HCT116 (cell line): ENCODE measurements around the gene GANAB. TPM values are rescaled to one million over a fixed set of nuclear protein-coding genes. Genes with fewer than 3 reads are reported as not detected.

Source experiments
- ATAC-seq: fragments of 200-7000 bp; cut with Tn5 transposase; 2 replicates; pipeline ENCODE4 v1.9.1; 2020; ENCODE audit warnings: mild to moderate bottlenecking, moderate library complexity
- BruUV-seq: library from RNA; stranded (reverse); fragments of 400-500 nt; replicated peaks from 2 replicates; lab custom pipeline; 2021; lab: Mats Ljungman, UMichigan
- CTCF ChIA-PET: fragments of 300-600 bp; sonication (Branson Sonifier 250); formaldehyde crosslinking; loops from one replicate; lab custom pipeline; 2021; ENCODE audit warnings: antibody characterized with exemption; lab: Charles Lee
- POLR2A ChIA-PET: fragments of 300-600, 350-600 bp; sonication (Branson Sonifier 250); formaldehyde crosslinking; loops from one replicate; lab custom pipeline; 2021; ENCODE audit warnings: antibody characterized with exemption; lab: Charles Lee
- RAD21 ChIA-PET, 2 experiments: fragments of 300-600 bp; sonication (Branson Sonifier 250); formaldehyde crosslinking; loops; one replicate each; lab custom pipeline; 2023; ENCODE audit warnings: low total read pairs in 2 of 2; ENCODE audit not compliant: uncharacterized antibody in 2 of 2, unreplicated experiment in 2 of 2, low non-redundant PET in 1 of 2; lab: Charles Lee
- DNase-seq: peaks from one replicate; pipeline ENCODE4 v3.0.0-alpha.2; 2010; ENCODE audit warnings: low read depth, low spot score
- H2AFZ ChIP-seq: fragments of 200-600 bp; shearing (Covaris generic), sonication (generic); 2 replicates; pipeline ENCODE4 v1.6.1; 2017; ENCODE audit warnings: low read depth, mixed run types, mixed read lengths, antibody characterized with exemption, low read length; ENCODE audit not compliant: poor library complexity, severe bottlenecking
- H3K27ac ChIP-seq: 2 replicates; pipeline ENCODE4 v1.5.1; 2012; ENCODE audit warnings: low read depth, low read length
- H3K27me3 ChIP-seq: fragments of 200-600 bp; sonication (generic); 2 replicates; pipeline ENCODE4 v1.6.1; 2016; ENCODE audit warnings: mixed run types, low read length, mixed read lengths; ENCODE audit not compliant: insufficient read depth
- H3K36me3 ChIP-seq, 2 experiments: fragments of 200-500 bp in 1 of 2; fragments of 200-600 bp in 1 of 2; sonication (Bioruptor generic) in 1 of 2; sonication (generic) in 1 of 2; 2 replicates each; pipeline versions ENCODE4 v1.5.1 to v1.6.1; 2014 to 2016; ENCODE audit warnings: low read length in 2 of 2, inconsistent platforms in 1 of 2, mixed read lengths in 1 of 2, mixed run types in 1 of 2; ENCODE audit not compliant: insufficient read depth in 2 of 2, control insufficient read depth in 1 of 2
- H3K4me1 ChIP-seq, 2 experiments: fragments of 200-600 bp in 1 of 2; sonication (generic) in 1 of 2; 2 replicates each; pipeline versions ENCODE4 v1.5.1 to v1.6.1; 2012 to 2017; ENCODE audit warnings: low read length in 2 of 2, inconsistent platforms in 1 of 2, mild to moderate bottlenecking in 1 of 2, mixed read lengths in 1 of 2, mixed run types in 1 of 2, moderate library complexity in 1 of 2; ENCODE audit not compliant: insufficient read depth in 2 of 2, control insufficient read depth in 1 of 2
- H3K4me2 ChIP-seq: fragments of 200-600 bp; sonication (generic); 2 replicates; pipeline ENCODE4 v1.6.1; 2017; ENCODE audit warnings: mixed run types, low read length, mixed read lengths
- H3K4me3 ChIP-seq, 2 experiments: fragments of 200-600 bp in 1 of 2; sonication (generic) in 1 of 2; replicated peaks in 1 of 2; 2 replicates each; pipeline ENCODE4 v1.5.1; 2011 to 2016; ENCODE audit warnings: low read length in 2 of 2, control low read depth in 1 of 2, low read depth in 1 of 2, mild to moderate bottlenecking in 1 of 2, mixed read lengths in 1 of 2, mixed run types in 1 of 2
- H3K79me2 ChIP-seq: fragments of 200-600 bp; sonication (generic); 2 replicates; pipeline ENCODE4 v1.6.1; 2017; ENCODE audit warnings: mild to moderate bottlenecking, mixed run types, low read length, moderate library complexity, mixed read lengths; ENCODE audit not compliant: insufficient read depth
- H3K9ac ChIP-seq: fragments of 200-600 bp; sonication (generic); 2 replicates; pipeline ENCODE4 v1.6.1; 2016; ENCODE audit warnings: low read length, mixed read lengths
- H3K9me2 ChIP-seq: fragments of 200-600 bp; sonication (generic), shearing (Covaris generic); 2 replicates; pipeline ENCODE4 v1.6.1; 2017; ENCODE audit warnings: mixed run types, mild to moderate bottlenecking, moderate library complexity; ENCODE audit not compliant: insufficient read depth
- H3K9me3 ChIP-seq, 2 experiments: fragments of 200-500 bp in 1 of 2; fragments of 200-600 bp in 1 of 2; sonication (Bioruptor generic) in 1 of 2; sonication (generic) in 1 of 2; 2 replicates each; pipeline ENCODE4 v1.6.1; 2014 to 2017; ENCODE audit warnings: low read length in 2 of 2, mixed read lengths in 2 of 2, inconsistent platforms in 1 of 2, low read depth in 1 of 2, mild to moderate bottlenecking in 1 of 2, mixed run types in 1 of 2, moderate library complexity in 1 of 2; ENCODE audit not compliant: control insufficient read depth in 1 of 2, insufficient read depth in 1 of 2
- H4K20me1 ChIP-seq: fragments of 200-600 bp; sonication (generic), shearing (Covaris generic); 2 replicates; pipeline ENCODE4 v1.6.1; 2017; ENCODE audit warnings: mixed run types, mild to moderate bottlenecking, moderate library complexity; ENCODE audit not compliant: insufficient read depth
- ATF3 ChIP-seq: IDR thresholded peaks from 2 replicates; pipeline ENCODE4 v1.6.1; 2012
- CBX3 ChIP-seq: IDR thresholded peaks from 2 replicates; pipeline ENCODE4 v1.6.1; 2012; ENCODE audit warnings: low read depth
- CEBPB ChIP-seq: IDR thresholded peaks from 2 replicates; pipeline ENCODE4 v1.6.1; 2012; ENCODE audit warnings: low read depth
- CTCF ChIP-seq, 3 experiments: fragments of 200-600 bp in 1 of 3; sonication (generic) in 1 of 3; IDR thresholded peaks in 2 of 3; conservative IDR thresholded peaks in 1 of 3; 2 replicates each; pipeline ENCODE4 v1.5.1; 2012 to 2017; ENCODE audit warnings: low read depth in 2 of 3, low read length in 2 of 3, antibody characterized with exemption in 1 of 3, borderline replicate concordance in 1 of 3, control low read depth in 1 of 3, mild to moderate bottlenecking in 1 of 3, mixed read lengths in 1 of 3, mixed run types in 1 of 3, moderate library complexity in 1 of 3; ENCODE audit not compliant: insufficient read depth in 1 of 3
- EGR1 ChIP-seq: IDR thresholded peaks from 2 replicates; pipeline ENCODE4 v1.6.1; 2012; ENCODE audit warnings: low read depth
- EZH2 ChIP-seq: fragments of 200-600 bp; sonication (generic); IDR thresholded peaks from 2 replicates; pipeline ENCODE4 v1.6.1; 2017; ENCODE audit warnings: antibody characterized with exemption, mixed run types
- EZH2phosphoT487 ChIP-seq: fragments of 200-600 bp; IDR thresholded peaks from 2 replicates; pipeline ENCODE4 v1.6.1; 2018; ENCODE audit warnings: antibody characterized with exemption, borderline replicate concordance
- FOSL1 ChIP-seq: IDR thresholded peaks from 2 replicates; pipeline ENCODE4 v1.6.1; 2012; ENCODE audit warnings: low read depth
- JUND ChIP-seq: IDR thresholded peaks from 2 replicates; pipeline ENCODE4 v1.6.1; 2012
- MAX ChIP-seq: IDR thresholded peaks from 2 replicates; pipeline ENCODE4 v1.6.1; 2012
- POLR2AphosphoS5 ChIP-seq: IDR thresholded peaks from 2 replicates; pipeline ENCODE4 v1.6.1; 2011; ENCODE audit warnings: mild to moderate bottlenecking, low read depth, low read length, moderate library complexity
- SIN3A ChIP-seq: IDR thresholded peaks from 2 replicates; pipeline ENCODE4 v1.6.1; 2012; ENCODE audit warnings: low read depth
- SP1 ChIP-seq: IDR thresholded peaks from 2 replicates; pipeline ENCODE4 v1.6.1; 2012; ENCODE audit warnings: low read depth
- SRF ChIP-seq: IDR thresholded peaks from 2 replicates; pipeline ENCODE4 v1.6.1; 2012; ENCODE audit warnings: low read depth
- TCF7L2 ChIP-seq: IDR thresholded peaks from 2 replicates; pipeline ENCODE4 v1.7.0; 2011; ENCODE audit warnings: borderline replicate concordance, inconsistent platforms; ENCODE audit not compliant: insufficient read depth, insufficient read length; ENCODE audit errors: extremely low read depth
- ZBTB33 ChIP-seq: IDR thresholded peaks from 2 replicates; pipeline ENCODE4 v1.6.1; 2011; ENCODE audit warnings: mild to moderate bottlenecking, low read length, moderate library complexity; ENCODE audit not compliant: insufficient replicate concordance; ENCODE audit errors: extremely low read depth
- ZFX ChIP-seq: fragments of 450-650 bp; IDR thresholded peaks from 2 replicates; pipeline ENCODE4 v1.6.1; 2017
- ZNF274 ChIP-seq: fragments of 200-500 bp; sonication (Bioruptor generic); IDR thresholded peaks from 2 replicates; pipeline ENCODE4 v1.6.1; 2014; ENCODE audit warnings: mild to moderate bottlenecking, low read depth, low read length, inconsistent platforms
- intact Hi-C: fragments of 100-400 bp; cut with micrococcal nuclease; formaldehyde crosslinking; loops from 2 replicates; pipeline ENCODE4 v1.10.0; 2022
- total RNA-seq: library from RNA; stranded (reverse); gene quantifications from one replicate; pipeline ENCODE4 v1.2.1, GENCODE V29; 2021; ENCODE audit not compliant: unreplicated experiment

GANAB gene
- total RNA-seq, 1 experiment from 2014 or later = 410 TPM

GRCh38 chr11:62599901-62600300 is 46.5 kb downstream of the GANAB start:
- H3K27ac ChIP-seq = peak overlapping the region; percentile 99
- no peak for TF ChIP-seq CBX3
- no peak for TF ChIP-seq POLR2AphosphoS5
- no peak for TF ChIP-seq EGR1
- TF ChIP-seq JUND = no peak
- TF ChIP-seq SRF = no peak
- TF ChIP-seq TCF7L2 = no peak
- no peak for TF ChIP-seq ZFX
- TF ChIP-seq EZH2phosphoT487 = no peak
- no peak for TF ChIP-seq ZBTB33
- TF ChIP-seq ZNF274 = no peak
- TF ChIP-seq EZH2 = no peak
- TF ChIP-seq FOSL1 = no peak
- TF ChIP-seq CTCF (IDR thresholded peaks at IDR 0.05 in 2 of 3, conservative IDR thresholded peaks at IDR 0.05 in 1 of 3; ENCODE audit: borderline replicate concordance in 1 of 3, insufficient read depth in 1 of 3, low read depth in 2 of 3, low read length in 2 of 3) = no peak
- TF ChIP-seq MAX = no peak
- no peak for TF ChIP-seq SIN3A
- no peak for TF ChIP-seq SP1
- no peak for TF ChIP-seq ATF3
- no peak for TF ChIP-seq CEBPB
- peak overlapping the region; percentile 92 to 94 for H3K4me3 ChIP-seq
- no peaks in the 10 kb centered on the region for H3K27me3 ChIP-seq
- no peaks in the 10 kb centered on the region for H4K20me1 ChIP-seq
- ChIA-PET POLR2A (interaction anchor here (0.8 to 4.5 kb wide), 4 partner anchors 8 to 241 kb away, joined by 3 to 40 read pairs (median 10); partner anchors contain the start of genes C11orf98, CSKMT, EEF1G and TUT1), CTCF (interaction anchor here (0.9 to 1.7 kb wide), 4 partner anchors 8 to 175 kb away, joined by 4 to 9 read pairs (median 5); partner anchors contain the start of genes EML3, ROM1 and TUT1), RAD21 (no interaction called here)
- H3K79me2 ChIP-seq = peaks cover 58% of the 10 kb centered on the region
- BruUV-seq = TSS peak; percentile 56
- H3K4me2 ChIP-seq = peak overlapping the region; percentile 88
- H2AFZ ChIP-seq = no peak overlapping the region
- intact Hi-C loops = no loop called here
- DNase-seq (no peak), ATAC-seq (no peak)
- no peaks in the 10 kb centered on the region for H3K9me3 ChIP-seq
- H3K9me2 ChIP-seq = no peaks in the 10 kb centered on the region
- H3K4me1 ChIP-seq = peaks cover 13 to 39% of the 10 kb centered on the region in 2 experiments
- peak overlapping the region; percentile 99 for H3K9ac ChIP-seq
- H3K36me3 ChIP-seq = peaks cover 29 to 38% of the 10 kb centered on the region in 2 experiments; a peak in 3 of 4 replicates
